ENCODE data around the gene TRAF7. TPM values are rescaled to one million over a fixed set of nuclear protein-coding genes. Genes with fewer than 3 reads are reported as not detected.
A peak's percentile ranks its signal among the peaks of the same experiment; 100 is the strongest.

The TRAF7 gene
- total RNA-seq, 1 donor from 2014 or later: 83.9 TPM

DNA sequence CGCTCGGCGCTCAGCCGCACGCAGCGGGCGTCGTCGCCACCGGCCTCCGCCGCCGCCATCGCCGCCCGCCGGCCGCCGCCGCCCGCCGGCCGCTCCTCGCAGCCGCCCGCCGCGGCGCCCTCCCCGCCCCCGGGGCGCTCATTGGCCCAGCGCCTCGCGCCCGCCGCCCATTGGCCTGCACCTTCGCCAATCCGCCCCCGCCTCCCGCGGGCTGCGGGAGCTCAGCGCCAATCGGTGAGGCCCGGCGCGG, 59.1 kb downstream of the TRAF7 start, which contains the start of gene PGP:
TSS of gene PGP (minus strand) at position 122 of the 250 bp plus-strand sequence. CDS start at position 59, 63 bp downstream.
- Histone ChIP-seq H3K27me3 (ENCODE audit: control insufficient read depth, insufficient read depth, low read length) (no peaks in the 10 kb centered on the region), H3K36me3 (ENCODE audit: control insufficient read depth, insufficient read depth, low read length) (peaks cover 5% of the 10 kb centered on the region), H3K4me3 (ENCODE audit: low read depth, low read length) (peak within 1 kb of the TSS; percentile 85)
- TF ChIP-seq, protein P1, sequence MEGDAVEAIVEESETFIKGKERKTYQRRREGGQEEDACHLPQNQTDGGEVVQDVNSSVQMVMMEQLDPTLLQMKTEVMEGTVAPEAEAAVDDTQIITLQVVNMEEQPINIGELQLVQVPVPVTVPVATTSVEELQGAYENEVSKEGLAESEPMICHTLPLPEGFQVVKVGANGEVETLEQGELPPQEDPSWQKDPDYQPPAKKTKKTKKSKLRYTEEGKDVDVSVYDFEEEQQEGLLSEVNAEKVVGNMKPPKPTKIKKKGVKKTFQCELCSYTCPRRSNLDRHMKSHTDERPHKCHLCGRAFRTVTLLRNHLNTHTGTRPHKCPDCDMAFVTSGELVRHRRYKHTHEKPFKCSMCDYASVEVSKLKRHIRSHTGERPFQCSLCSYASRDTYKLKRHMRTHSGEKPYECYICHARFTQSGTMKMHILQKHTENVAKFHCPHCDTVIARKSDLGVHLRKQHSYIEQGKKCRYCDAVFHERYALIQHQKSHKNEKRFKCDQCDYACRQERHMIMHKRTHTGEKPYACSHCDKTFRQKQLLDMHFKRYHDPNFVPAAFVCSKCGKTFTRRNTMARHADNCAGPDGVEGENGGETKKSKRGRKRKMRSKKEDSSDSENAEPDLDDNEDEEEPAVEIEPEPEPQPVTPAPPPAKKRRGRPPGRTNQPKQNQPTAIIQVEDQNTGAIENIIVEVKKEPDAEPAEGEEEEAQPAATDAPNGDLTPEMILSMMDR (IDR thresholded peaks at IDR 0.05; ENCODE audit: insufficient read depth, low read length, poor library complexity, severe bottlenecking): no peak
- DNase-seq (ENCODE audit: low read depth): no peak

GRCh38 chr16:2216330-2216729, 60.7 kb downstream of the TRAF7 start:
- TF ChIP-seq, protein P1 (IDR thresholded peaks at IDR 0.05; ENCODE audit: insufficient read depth, low read length, poor library complexity, severe bottlenecking): no peak
- Histone ChIP-seq H3K36me3 (ENCODE audit: control insufficient read depth, insufficient read depth, low read length) (peaks cover 5% of the 10 kb centered on the region), H3K4me3 (ENCODE audit: low read depth, low read length) (no peak overlapping the region), H3K27me3 (ENCODE audit: control insufficient read depth, insufficient read depth, low read length) (no peaks in the 10 kb centered on the region)
- no peak for DNase-seq (ENCODE audit: low read depth)

GRCh38 chr16:2223221-2223941, 67.8 kb downstream of the TRAF7 start, which contains the start of gene E4F1:
Gene E4F1 (plus strand): TSS chr16:2223591. CDS start chr16:2223614, 23 bp downstream.
- peak; percentile 97 for DNase-seq (ENCODE audit: low read depth)
- TF ChIP-seq, protein P1 (IDR thresholded peaks at IDR 0.05; ENCODE audit: insufficient read depth, low read length, poor library complexity, severe bottlenecking): no peak

GRCh38 chr16:2223942-2224486, 68.4 kb downstream of the TRAF7 start:
- DNase-seq (ENCODE audit: low read depth): no peak
- TF ChIP-seq, protein P1 (IDR thresholded peaks at IDR 0.05; ENCODE audit: insufficient read depth, low read length, poor library complexity, severe bottlenecking): peak; percentile 30
- Histone ChIP-seq H3K4me3 (ENCODE audit: low read depth, low read length) (peak overlapping the region; percentile 95), H3K27me3 (ENCODE audit: control insufficient read depth, insufficient read depth, low read length) (no peaks in the 10 kb centered on the region), H3K36me3 (ENCODE audit: control insufficient read depth, insufficient read depth, low read length) (no peaks in the 10 kb centered on the region)

More at GRCh38 chr16:2223221-2223941, 67.8 kb downstream of the TRAF7 start, which contains the start of gene E4F1:
- Histone ChIP-seq H3K4me3 (ENCODE audit: low read depth, low read length) (peak within 1 kb of the TSS; percentile 95), H3K27me3 (ENCODE audit: control insufficient read depth, insufficient read depth, low read length) (no peaks in the 10 kb centered on the region), H3K36me3 (ENCODE audit: control insufficient read depth, insufficient read depth, low read length) (no peaks in the 10 kb centered on the region)

DNA sequence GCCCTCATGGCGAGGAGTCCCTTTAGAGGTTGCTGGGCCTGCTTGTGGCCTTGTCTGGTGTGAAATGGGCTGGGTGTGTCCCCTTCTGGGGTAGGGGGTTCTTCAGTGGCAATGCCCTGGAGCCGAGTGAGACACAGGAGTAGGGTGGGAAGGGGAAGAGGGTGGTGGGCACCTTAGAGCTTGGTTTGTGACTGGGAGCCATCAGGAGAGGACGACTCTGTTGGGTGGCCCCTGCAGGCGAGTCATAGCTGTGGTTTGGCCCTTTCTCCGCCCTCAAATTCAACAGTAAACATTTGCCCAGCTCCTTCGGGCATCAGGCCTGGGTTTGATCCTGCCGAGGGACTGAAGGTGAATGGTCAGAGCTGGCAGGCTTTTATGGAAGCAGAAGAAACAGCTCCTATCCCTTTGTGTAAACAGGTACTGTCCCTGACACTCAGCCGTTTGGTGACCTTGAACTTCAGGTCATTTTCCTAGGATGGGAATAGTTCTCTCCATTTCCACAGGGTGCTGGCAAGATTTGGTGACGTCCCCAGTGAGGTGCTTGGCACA, 70.7 kb downstream of the TRAF7 start:
- H3K4me3 ChIP-seq (ENCODE audit: low read depth, low read length): no peak overlapping the region
- H3K27me3 ChIP-seq (ENCODE audit: control insufficient read depth, insufficient read depth, low read length): no peaks in the 10 kb centered on the region
- no peak for DNase-seq (ENCODE audit: low read depth)
- TF ChIP-seq, protein P1 (IDR thresholded peaks at IDR 0.05; ENCODE audit: insufficient read depth, low read length, poor library complexity, severe bottlenecking): no peak
- no peaks in the 10 kb centered on the region for H3K36me3 ChIP-seq (ENCODE audit: control insufficient read depth, insufficient read depth, low read length)

Data from kidney epithelial cell (primary cell).